GM23338 (cell line): ENCODE results near the gene GAS2L3. TPM values are rescaled to one million over a fixed set of nuclear protein-coding genes. Genes with fewer than 3 reads are reported as not detected.

Experiments
- ATAC-seq: fragments of 200-7000 bp; cut with Tn5 transposase; 3 replicates; pipeline ENCODE4 v1.9.1; 2020
- DNase-seq: peaks from one replicate; pipeline ENCODE4 v3.0.0-alpha.2; 2015; ENCODE audit warnings: low spot score
- H2AFZ ChIP-seq: fragments of 200-600 bp; sonication (generic); 2 replicates; pipeline ENCODE4 v1.8.0; 2016; ENCODE audit warnings: antibody characterized with exemption, mild to moderate bottlenecking, moderate library complexity
- H3F3A ChIP-seq: fragments of 200-600 bp; sonication (generic); replicated peaks from 2 replicates; pipeline ENCODE4 v1.8.0; 2017; ENCODE audit warnings: antibody characterized with exemption, mixed run types, low read depth
- H3K27ac ChIP-seq: fragments of 200-600 bp; sonication (generic); 2 replicates; pipeline ENCODE4 v1.6.1; 2016; ENCODE audit warnings: low read depth
- H3K27me3 ChIP-seq: fragments of 200-600 bp; sonication (generic); 2 replicates; pipeline ENCODE4 v1.8.0; 2016; ENCODE audit warnings: mild to moderate bottlenecking, mixed run types, moderate library complexity; ENCODE audit not compliant: insufficient read depth
- H3K36me3 ChIP-seq: fragments of 200-600 bp; sonication (generic); 2 replicates; pipeline ENCODE4 v1.8.0; 2016; ENCODE audit warnings: mild to moderate bottlenecking; ENCODE audit not compliant: insufficient read depth
- H3K4me1 ChIP-seq: fragments of 200-600 bp; sonication (generic); 2 replicates; pipeline ENCODE4 v1.8.0; 2016; ENCODE audit warnings: mild to moderate bottlenecking, moderate library complexity; ENCODE audit not compliant: insufficient read depth
- H3K4me2 ChIP-seq: fragments of 200-600 bp; sonication (generic); 2 replicates; pipeline ENCODE4 v1.7.1; 2017; ENCODE audit warnings: mixed run types
- H3K4me3 ChIP-seq: fragments of 200-600 bp; sonication (generic); 2 replicates; pipeline ENCODE4 v1.6.1; 2016; ENCODE audit warnings: mixed run types
- H3K79me2 ChIP-seq: fragments of 200-600 bp; sonication (generic); replicated peaks from 2 replicates; pipeline ENCODE4 v1.8.0; 2017; ENCODE audit warnings: mild to moderate bottlenecking; ENCODE audit not compliant: insufficient read depth
- H3K9me2 ChIP-seq: fragments of 200-600 bp; sonication (generic); 2 replicates; pipeline ENCODE4 v1.8.0; 2017; ENCODE audit not compliant: insufficient read depth
- H4K20me1 ChIP-seq: fragments of 200-600 bp; sonication (generic); replicated peaks from 2 replicates; pipeline ENCODE4 v1.8.0; 2017; ENCODE audit warnings: mild to moderate bottlenecking; ENCODE audit not compliant: insufficient read depth
- H3K27ac Mint-ChIP-seq: 2 replicates; pipeline ENCODE4 v1.8.0; 2020; ENCODE audit warnings: inconsistent platforms, mild to moderate bottlenecking, moderate library complexity, mixed read lengths
- H3K27me3 Mint-ChIP-seq: 3 replicates; pipeline ENCODE4 v1.8.0; 2022; ENCODE audit warnings: low read depth, mild to moderate bottlenecking, moderate library complexity, mixed read lengths, inconsistent platforms; ENCODE audit not compliant: insufficient read depth, poor library complexity
- H3K36me3 Mint-ChIP-seq: 3 replicates; pipeline ENCODE4 v1.8.0; 2021; ENCODE audit warnings: low read depth, mild to moderate bottlenecking, inconsistent platforms, moderate library complexity, mixed read lengths
- H3K4me1 Mint-ChIP-seq: 3 replicates; pipeline ENCODE4 v1.8.0; 2020; ENCODE audit warnings: mild to moderate bottlenecking, inconsistent platforms, mixed read lengths
- H3K4me3 Mint-ChIP-seq: 3 replicates; pipeline ENCODE4 v1.8.0; 2021; ENCODE audit warnings: moderate library complexity, mild to moderate bottlenecking, inconsistent platforms, mixed read lengths
- H3K9me3 Mint-ChIP-seq: 3 replicates; pipeline ENCODE4 v1.8.0; 2020; ENCODE audit warnings: moderate library complexity, mild to moderate bottlenecking, inconsistent platforms, mixed read lengths
- CREB1 ChIP-seq: fragments of 250-450 bp; sonication (Bioruptor Pico); IDR thresholded peaks from 2 replicates; pipeline ENCODE4 v1.5.0; 2020; ENCODE audit warnings: low read depth, mild to moderate bottlenecking, moderate library complexity
- CTCF ChIP-seq, 2 experiments: fragments of 200-600 bp in 1 of 2; sonication (generic) in 1 of 2; conservative IDR thresholded peaks; 2 replicates each; pipeline versions ENCODE4 v1.5.1 to v1.6.1; 2016 to 2017; ENCODE audit warnings: antibody characterized with exemption in 2 of 2, low read depth in 2 of 2, mild to moderate bottlenecking in 2 of 2, moderate library complexity in 1 of 2
- ETS1 ChIP-seq: IDR thresholded peaks from 2 replicates; pipeline ENCODE4 v1.6.1; 2016; ENCODE audit warnings: antibody characterized with exemption
- EZH2 ChIP-seq: fragments of 200-600 bp; sonication (generic); IDR thresholded peaks from one replicate; pipeline ENCODE4 v1.8.0; 2017; ENCODE audit warnings: antibody characterized with exemption, mild to moderate bottlenecking, low read depth; ENCODE audit not compliant: unreplicated experiment
- EZH2phosphoT487 ChIP-seq: fragments of 200-600 bp; sonication (generic); IDR thresholded peaks from one replicate; pipeline ENCODE4 v1.8.1; 2018; ENCODE audit warnings: antibody characterized with exemption; ENCODE audit not compliant: unreplicated experiment
- JUNB ChIP-seq: IDR thresholded peaks from one replicate; pipeline ENCODE4 v1.6.1; 2016; ENCODE audit warnings: antibody characterized with exemption; ENCODE audit not compliant: unreplicated experiment
- NANOG ChIP-seq: IDR thresholded peaks from 2 replicates; pipeline ENCODE4 v1.6.1; 2016; ENCODE audit warnings: antibody characterized with exemption, borderline replicate concordance
- POLR2AphosphoS5 ChIP-seq: IDR thresholded peaks from 2 replicates; pipeline ENCODE4 v1.6.1; 2016; ENCODE audit warnings: antibody characterized with exemption, low read depth
- STAT1 ChIP-seq: IDR thresholded peaks from one replicate; pipeline ENCODE4 v1.6.1; 2016; ENCODE audit warnings: antibody characterized with exemption; ENCODE audit not compliant: unreplicated experiment
- ZNF114 ChIP-seq: fragments of 250-450 bp; sonication (Bioruptor Pico); IDR thresholded peaks from 2 replicates; pipeline ENCODE4 v1.5.0; 2020; ENCODE audit warnings: mild to moderate bottlenecking, moderate library complexity
- ZNF331 ChIP-seq: fragments of 250-450 bp; sonication (Bioruptor Pico); IDR thresholded peaks from 2 replicates; pipeline ENCODE4 v1.5.0; 2020; ENCODE audit warnings: low read depth, mild to moderate bottlenecking, moderate library complexity
- ZNF462 ChIP-seq: fragments of 250-450 bp; sonication (Bioruptor Pico); IDR thresholded peaks from 2 replicates; pipeline ENCODE4 v1.5.0; 2020; ENCODE audit warnings: mild to moderate bottlenecking, moderate library complexity
- polyA plus RNA-seq: library from polyadenylated mRNA; unstranded; fragments of >200 nt; fragmentation: Nextera tagmentation; extraction: Ambion mirVana; gene quantifications from 2 replicates; pipeline ENCODE4 v1.2.1, GENCODE V29; 2016
- total RNA-seq: library from RNA; depleted of rRNA; stranded (reverse); fragments of >200 nt; shearing (Covaris generic); gene quantifications from 2 replicates; pipeline ENCODE4 v1.2.3, GENCODE V29; 2014
- TF ChIP-seq, protein P1 (sequence below): IDR thresholded peaks from one replicate; pipeline ENCODE4 v1.6.1; 2018; ENCODE audit warnings: antibody characterized with exemption; ENCODE audit not compliant: unreplicated experiment

The GAS2L3 gene
- total and polyA plus RNA-seq, 2 experiments from 2014 or later = 9.7 to 22.3 TPM

- H3K27me3 ChIP-seq = no peaks in the 10 kb centered on the region
- H3K4me2 ChIP-seq = no peak overlapping the region
- peaks cover 56% of the 10 kb centered on the region for H3K79me2 ChIP-seq
- Mint-ChIP-seq H3K27ac (no peak overlapping the region), H3K36me3 (peaks cover 26% of the 10 kb centered on the region), H3K4me3 (no peak overlapping the region), H3K9me3 (peaks cover 31% of the 10 kb centered on the region), H3K4me1 (peaks cover 13% of the 10 kb centered on the region), H3K27me3 (peaks cover 2% of the 10 kb centered on the region)
- TF ChIP-seq ZNF462 (no peak), EZH2phosphoT487 (no peak), ZNF114 (CRISPR knock-in tag) (no peak), ZNF331 (CRISPR knock-in tag) (no peak), STAT1 (no peak), POLR2AphosphoS5 (no peak), ETS1 (no peak), NANOG (no peak), CREB1 (no peak), CTCF (conservative IDR thresholded peaks at IDR 0.05; ENCODE audit: low read depth in 2 of 2) (no peak), EZH2 (no peak), JUNB (no peak)
- TF ChIP-seq, protein P1, sequence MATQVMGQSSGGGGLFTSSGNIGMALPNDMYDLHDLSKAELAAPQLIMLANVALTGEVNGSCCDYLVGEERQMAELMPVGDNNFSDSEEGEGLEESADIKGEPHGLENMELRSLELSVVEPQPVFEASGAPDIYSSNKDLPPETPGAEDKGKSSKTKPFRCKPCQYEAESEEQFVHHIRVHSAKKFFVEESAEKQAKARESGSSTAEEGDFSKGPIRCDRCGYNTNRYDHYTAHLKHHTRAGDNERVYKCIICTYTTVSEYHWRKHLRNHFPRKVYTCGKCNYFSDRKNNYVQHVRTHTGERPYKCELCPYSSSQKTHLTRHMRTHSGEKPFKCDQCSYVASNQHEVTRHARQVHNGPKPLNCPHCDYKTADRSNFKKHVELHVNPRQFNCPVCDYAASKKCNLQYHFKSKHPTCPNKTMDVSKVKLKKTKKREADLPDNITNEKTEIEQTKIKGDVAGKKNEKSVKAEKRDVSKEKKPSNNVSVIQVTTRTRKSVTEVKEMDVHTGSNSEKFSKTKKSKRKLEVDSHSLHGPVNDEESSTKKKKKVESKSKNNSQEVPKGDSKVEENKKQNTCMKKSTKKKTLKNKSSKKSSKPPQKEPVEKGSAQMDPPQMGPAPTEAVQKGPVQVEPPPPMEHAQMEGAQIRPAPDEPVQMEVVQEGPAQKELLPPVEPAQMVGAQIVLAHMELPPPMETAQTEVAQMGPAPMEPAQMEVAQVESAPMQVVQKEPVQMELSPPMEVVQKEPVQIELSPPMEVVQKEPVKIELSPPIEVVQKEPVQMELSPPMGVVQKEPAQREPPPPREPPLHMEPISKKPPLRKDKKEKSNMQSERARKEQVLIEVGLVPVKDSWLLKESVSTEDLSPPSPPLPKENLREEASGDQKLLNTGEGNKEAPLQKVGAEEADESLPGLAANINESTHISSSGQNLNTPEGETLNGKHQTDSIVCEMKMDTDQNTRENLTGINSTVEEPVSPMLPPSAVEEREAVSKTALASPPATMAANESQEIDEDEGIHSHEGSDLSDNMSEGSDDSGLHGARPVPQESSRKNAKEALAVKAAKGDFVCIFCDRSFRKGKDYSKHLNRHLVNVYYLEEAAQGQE = no peak
- no peaks in the 10 kb centered on the region for H4K20me1 ChIP-seq
- ATAC-seq (no peak), DNase-seq (no peak)
- H2AFZ ChIP-seq = no peak overlapping the region
- H3K4me3 ChIP-seq = no peak overlapping the region
- no peaks in the 10 kb centered on the region for H3F3A ChIP-seq
- no peaks in the 10 kb centered on the region; the same call in 1 of the 2 replicates for H3K36me3 ChIP-seq
- H3K27ac ChIP-seq = no peak overlapping the region
- H3K9me2 ChIP-seq = no peaks in the 10 kb centered on the region
- no peaks in the 10 kb centered on the region for H3K4me1 ChIP-seq
Measured at GRCh38 chr12:100584256-100584655, 10.8 kb downstream of the GAS2L3 start.
